H9 (cell line): ENCODE data around the gene CEP192. TPM values are rescaled to one million over a fixed set of nuclear protein-coding genes. Genes with fewer than 3 reads are reported as not detected.

Source experiments
- DNase-seq: peaks from one replicate; pipeline ENCODE4 v3.0.0-alpha.2; 2017
- H2AFZ ChIP-seq: one replicate; pipeline ENCODE4 v1.6.1; 2013; ENCODE audit warnings: mild to moderate bottlenecking, low read length, control low read depth, moderate library complexity
- H2AK5ac ChIP-seq: 2 replicates; pipeline ENCODE4 v1.6.1; 2013; ENCODE audit warnings: low read length, control low read depth, mixed read lengths; ENCODE audit not compliant: insufficient read length
- H2BK120ac ChIP-seq: one replicate; pipeline ENCODE4 v1.6.1; 2013; ENCODE audit warnings: low read depth, mild to moderate bottlenecking, low read length, control low read depth, inconsistent platforms; ENCODE audit not compliant: poor library complexity, severe bottlenecking
- H2BK12ac ChIP-seq: 2 replicates; pipeline ENCODE4 v1.6.1; 2013; ENCODE audit warnings: low read length, control low read depth, mixed read lengths, low read depth; ENCODE audit not compliant: insufficient read length
- H2BK15ac ChIP-seq: 2 replicates; pipeline ENCODE4 v1.6.1; 2013; ENCODE audit warnings: low read depth, low read length, control low read depth
- H2BK20ac ChIP-seq: one replicate; pipeline ENCODE4 v1.6.1; 2013; ENCODE audit warnings: low read depth, mild to moderate bottlenecking, low read length, control low read depth, inconsistent platforms; ENCODE audit not compliant: poor library complexity, severe bottlenecking
- H2BK5ac ChIP-seq: 2 replicates; pipeline ENCODE4 v1.6.1; 2013; ENCODE audit warnings: low read length, control low read depth, mixed read lengths; ENCODE audit not compliant: insufficient read length
- H3K14ac ChIP-seq: 2 replicates; pipeline ENCODE4 v1.6.1; 2013; ENCODE audit warnings: low read length, control low read depth; ENCODE audit not compliant: insufficient read depth
- H3K18ac ChIP-seq: 2 replicates; pipeline ENCODE4 v1.6.1; 2013; ENCODE audit warnings: low read depth, mild to moderate bottlenecking, mixed read lengths, low read length, control low read depth; ENCODE audit not compliant: insufficient read length
- H3K23ac ChIP-seq: 2 replicates; pipeline ENCODE4 v1.6.1; 2013; ENCODE audit warnings: low read length, control low read depth, mixed read lengths, low read depth; ENCODE audit not compliant: insufficient read length
- H3K23me2 ChIP-seq: 2 replicates; pipeline ENCODE4 v1.6.1; 2013; ENCODE audit warnings: low read depth, mild to moderate bottlenecking, mixed read lengths, low read length, control low read depth; ENCODE audit not compliant: insufficient read length, poor library complexity, severe bottlenecking
- H3K27ac ChIP-seq: 2 replicates; pipeline ENCODE4 v1.5.1; 2013; ENCODE audit warnings: low read length, control low read depth, mixed read lengths, low read depth; ENCODE audit not compliant: insufficient read length
- H3K27me3 ChIP-seq: 2 replicates; pipeline ENCODE4 v1.6.1; 2013; ENCODE audit warnings: low read length, control low read depth, inconsistent platforms; ENCODE audit not compliant: insufficient read depth
- H3K4ac ChIP-seq: 2 replicates; pipeline ENCODE4 v1.6.1; 2013; ENCODE audit warnings: low read depth, mild to moderate bottlenecking, control low read depth, inconsistent platforms, low read length, moderate library complexity
- H3K4me1 ChIP-seq: 2 replicates; pipeline ENCODE4 v1.6.1; 2013; ENCODE audit warnings: low read length, control low read depth, inconsistent platforms; ENCODE audit not compliant: insufficient read depth
- H3K4me2 ChIP-seq: 2 replicates; pipeline ENCODE4 v1.6.1; 2013; ENCODE audit warnings: low read length, control low read depth, mixed read lengths; ENCODE audit not compliant: insufficient read length, insufficient read depth
- H3K56ac ChIP-seq: 2 replicates; pipeline ENCODE4 v1.6.1; 2013; ENCODE audit warnings: low read depth, mild to moderate bottlenecking, mixed read lengths, low read length, control low read depth; ENCODE audit not compliant: insufficient read length
- H3K79me1 ChIP-seq: 2 replicates; pipeline ENCODE4 v1.6.1; 2013; ENCODE audit warnings: low read depth, mild to moderate bottlenecking, moderate library complexity, low read length, control low read depth, inconsistent platforms; ENCODE audit not compliant: insufficient read depth, poor library complexity, severe bottlenecking
- H3K79me2 ChIP-seq: 2 replicates; pipeline ENCODE4 v1.6.1; 2013; ENCODE audit warnings: low read length, control low read depth, inconsistent platforms; ENCODE audit not compliant: insufficient read depth
- H3K9ac ChIP-seq: 2 replicates; pipeline ENCODE4 v1.6.1; 2013; ENCODE audit warnings: low read length, control low read depth, mixed read lengths; ENCODE audit not compliant: insufficient read length; ENCODE audit errors: extremely low read depth
- H3K9me3 ChIP-seq: one replicate; pipeline ENCODE4 v1.6.1; 2013; ENCODE audit warnings: low read depth, low read length, inconsistent platforms; ENCODE audit not compliant: control insufficient read depth
- H3T11ph ChIP-seq: one replicate; pipeline ENCODE4 v1.6.1; 2013; ENCODE audit warnings: mild to moderate bottlenecking, low read length, control low read depth, inconsistent platforms
- H4K20me1 ChIP-seq: one replicate; pipeline ENCODE4 v1.6.1; 2013; ENCODE audit not compliant: control insufficient read depth, insufficient read length, insufficient read depth
- H4K5ac ChIP-seq: 2 replicates; pipeline ENCODE4 v1.6.1; 2013; ENCODE audit warnings: low read depth, mild to moderate bottlenecking, mixed read lengths, low read length, control low read depth; ENCODE audit not compliant: insufficient read length
- H4K8ac ChIP-seq: replicated peaks from 2 replicates; pipeline ENCODE4 v1.6.1; 2013; ENCODE audit warnings: low read length, control low read depth, mixed read lengths, low read depth; ENCODE audit not compliant: insufficient read length
- H4K91ac ChIP-seq: 2 replicates; pipeline ENCODE4 v1.6.1; 2013; ENCODE audit warnings: low read depth, mild to moderate bottlenecking, moderate library complexity, mixed read lengths, low read length, control low read depth; ENCODE audit not compliant: insufficient read length
- H3K27ac Mint-ChIP-seq, 3 experiments: 2 replicates in 2 of 3; 3 replicates in 1 of 3; pipeline ENCODE4 v1.8.0; 2020 to 2021; ENCODE audit warnings: mixed read lengths in 3 of 3, mild to moderate bottlenecking in 1 of 3, moderate library complexity in 1 of 3
- H3K27me3 Mint-ChIP-seq: 2 replicates; pipeline ENCODE4 v1.8.0; 2021; ENCODE audit warnings: low read depth, mild to moderate bottlenecking, moderate library complexity, mixed read lengths
- H3K36me3 Mint-ChIP-seq, 3 experiments: 2 replicates in 2 of 3; 3 replicates in 1 of 3; pipeline ENCODE4 v1.8.0; 2020 to 2021; ENCODE audit warnings: low read depth in 3 of 3, mixed read lengths in 3 of 3; ENCODE audit not compliant: insufficient read depth in 1 of 3
- H3K4me1 Mint-ChIP-seq, 2 experiments: 2 replicates each; pipeline ENCODE4 v1.8.0; 2020; ENCODE audit warnings: mixed read lengths in 2 of 2
- H3K4me3 Mint-ChIP-seq, 2 experiments: 2 replicates in 1 of 2; 3 replicates in 1 of 2; pipeline ENCODE4 v1.8.0; 2020 to 2021; ENCODE audit warnings: mild to moderate bottlenecking in 2 of 2, mixed read lengths in 2 of 2, moderate library complexity in 1 of 2
- H3K9me3 Mint-ChIP-seq, 2 experiments: 2 replicates in 1 of 2; 3 replicates in 1 of 2; pipeline ENCODE4 v1.8.0; 2020; ENCODE audit warnings: mild to moderate bottlenecking in 2 of 2, mixed read lengths in 2 of 2, moderate library complexity in 1 of 2
- WGBS: extraction: QIAGEN DNeasy Blood & Tissue Kit; methylation state at CpG from one replicate; pipeline ENCODE4 v1.1.7; 2013; ENCODE audit warnings: missing lambda C conversion rate, low lambda C conversion rate, mixed read lengths; ENCODE audit not compliant: insufficient read length; ENCODE audit errors: extremely low coverage; 5-methylcytosine and 5-hydroxymethylcytosine counted together
- total RNA-seq: library from RNA; stranded (reverse); gene quantifications from 2 replicates; pipeline ENCODE4 v1.2.1, GENCODE V29; 2021
- TF ChIP-seq, protein P1 (sequence below): fragments of 200-600 bp; sonication (generic); conservative IDR thresholded peaks from 3 replicates; pipeline ENCODE4 v1.8.0; 2021; ENCODE audit warnings: antibody characterized with exemption, mild to moderate bottlenecking

CEP192 gene
- total RNA-seq, 1 experiment from 2014 or later = 23.5 TPM

- Histone ChIP-seq H2BK20ac (no peak overlapping the region), H3K79me2 (no peaks in the 10 kb centered on the region), H3K4me1 (no peaks in the 10 kb centered on the region), H3K79me1 (no peaks in the 10 kb centered on the region), H3K9ac (no peak overlapping the region), H3K56ac (no peak overlapping the region), H2BK15ac (no peak overlapping the region), H2BK12ac (no peak overlapping the region), H3K27me3 (no peaks in the 10 kb centered on the region), H3K27ac (no peak overlapping the region), H3K14ac (no peak overlapping the region), H2BK120ac (no peak overlapping the region), H3K18ac (no peak overlapping the region), H2BK5ac (no peak overlapping the region), H4K91ac (no peak overlapping the region), H2AFZ (no peak overlapping the region), H3K4ac (no peak overlapping the region), H4K8ac (no peak overlapping the region), H4K20me1 (no peaks in the 10 kb centered on the region), H3T11ph (no peak overlapping the region), H3K23me2 (peaks cover 9% of the 10 kb centered on the region), H2AK5ac (no peak overlapping the region), H4K5ac (no peak overlapping the region), H3K4me2 (no peak overlapping the region), H3K23ac (no peak overlapping the region), H3K9me3 (no peaks in the 10 kb centered on the region)
- H3K4me1 Mint-ChIP-seq = peaks cover 10 to 13% of the 10 kb centered on the region in 2 experiments
- no peak overlapping the region for H3K4me3 Mint-ChIP-seq
- H3K9me3 Mint-ChIP-seq = no peaks in the 10 kb centered on the region; a peak in 1 of 5 replicates
- H3K36me3 Mint-ChIP-seq = no peaks in the 10 kb centered on the region; a peak in 1 of 7 replicates
- TF ChIP-seq, protein P1, sequence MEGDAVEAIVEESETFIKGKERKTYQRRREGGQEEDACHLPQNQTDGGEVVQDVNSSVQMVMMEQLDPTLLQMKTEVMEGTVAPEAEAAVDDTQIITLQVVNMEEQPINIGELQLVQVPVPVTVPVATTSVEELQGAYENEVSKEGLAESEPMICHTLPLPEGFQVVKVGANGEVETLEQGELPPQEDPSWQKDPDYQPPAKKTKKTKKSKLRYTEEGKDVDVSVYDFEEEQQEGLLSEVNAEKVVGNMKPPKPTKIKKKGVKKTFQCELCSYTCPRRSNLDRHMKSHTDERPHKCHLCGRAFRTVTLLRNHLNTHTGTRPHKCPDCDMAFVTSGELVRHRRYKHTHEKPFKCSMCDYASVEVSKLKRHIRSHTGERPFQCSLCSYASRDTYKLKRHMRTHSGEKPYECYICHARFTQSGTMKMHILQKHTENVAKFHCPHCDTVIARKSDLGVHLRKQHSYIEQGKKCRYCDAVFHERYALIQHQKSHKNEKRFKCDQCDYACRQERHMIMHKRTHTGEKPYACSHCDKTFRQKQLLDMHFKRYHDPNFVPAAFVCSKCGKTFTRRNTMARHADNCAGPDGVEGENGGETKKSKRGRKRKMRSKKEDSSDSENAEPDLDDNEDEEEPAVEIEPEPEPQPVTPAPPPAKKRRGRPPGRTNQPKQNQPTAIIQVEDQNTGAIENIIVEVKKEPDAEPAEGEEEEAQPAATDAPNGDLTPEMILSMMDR = no peak
- H3K27me3 Mint-ChIP-seq = no peaks in the 10 kb centered on the region; the same call in 1 of the 2 replicates
- WGBS = no CpG with 5 or more reads among the region's 4 CpGs
- no peak for DNase-seq
- no peak overlapping the region for H3K27ac Mint-ChIP-seq
Measured at GRCh38 chr18:12943215-12943614, 47.9 kb upstream of the CEP192 start.
